GM18502 (cell line): Measurements from ENCODE around the gene FAM227B.

Experiments
- ATAC-seq: cut with Tn5 transposase; IDR thresholded peaks from one replicate; pipeline ENCODE4 v1.9.1; 2021; ENCODE audit warnings: mild to moderate bottlenecking; ENCODE audit not compliant: unreplicated experiment, poor library complexity

The FAM227B gene

DNA sequence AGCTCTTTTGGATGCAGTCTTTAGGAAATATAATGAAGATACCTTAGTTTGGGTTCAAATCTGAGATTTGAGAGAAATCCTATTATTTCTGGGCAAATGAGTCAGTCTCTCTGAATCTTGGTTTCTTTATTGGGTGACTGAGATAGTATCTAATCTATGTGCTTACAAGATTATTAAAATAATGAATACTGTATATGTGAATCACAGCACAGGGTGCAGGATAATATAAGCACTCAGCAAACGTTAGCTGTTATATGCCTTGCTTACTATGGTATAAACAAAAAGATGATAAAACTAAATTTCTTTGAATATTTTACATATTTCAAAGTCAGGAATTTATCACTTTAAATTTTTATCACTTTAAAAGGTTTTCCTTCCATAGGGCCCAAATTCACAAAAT is 168.0 kb downstream of the FAM227B start:
- no peak for ATAC-seq

DNA sequence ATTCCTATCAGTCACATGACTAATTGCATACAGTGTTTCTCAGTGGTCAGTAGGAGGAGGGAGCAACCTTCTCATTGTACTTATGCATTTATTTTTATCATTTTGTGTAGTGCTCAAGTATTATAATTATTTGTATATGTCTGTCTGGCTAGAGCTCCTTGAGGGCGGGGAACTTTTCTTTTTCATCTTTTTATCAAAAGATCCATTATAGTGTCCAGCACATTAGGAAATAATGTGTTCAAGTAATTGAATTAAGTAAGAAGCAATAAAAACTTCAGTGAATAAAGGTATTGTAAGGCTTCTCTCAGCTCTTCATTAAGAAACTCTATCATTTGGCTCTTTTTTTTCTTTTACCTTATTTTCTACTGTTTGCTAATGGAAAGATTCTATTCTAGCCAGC is 178.8 kb downstream of the FAM227B start:
- no peak for ATAC-seq

DNA sequence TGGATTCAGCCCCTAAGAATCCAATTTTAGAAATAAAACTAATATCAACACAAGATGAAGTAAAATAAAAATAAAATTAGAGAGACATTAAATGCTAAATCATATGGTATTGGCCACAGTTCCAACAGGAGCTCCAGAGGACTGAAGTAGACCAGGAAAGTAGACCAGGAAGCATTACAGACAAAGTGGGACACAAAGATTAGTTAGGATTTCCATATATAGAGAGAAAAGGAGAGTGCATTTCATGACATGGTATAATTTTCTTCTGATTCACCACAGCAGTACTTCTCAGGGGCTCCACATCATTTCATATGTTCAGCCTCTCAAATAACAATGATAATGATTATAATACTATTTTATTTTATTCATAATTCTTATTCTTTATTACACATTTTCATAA is 179.3 kb downstream of the FAM227B start:
- ATAC-seq, result no peak

DNA sequence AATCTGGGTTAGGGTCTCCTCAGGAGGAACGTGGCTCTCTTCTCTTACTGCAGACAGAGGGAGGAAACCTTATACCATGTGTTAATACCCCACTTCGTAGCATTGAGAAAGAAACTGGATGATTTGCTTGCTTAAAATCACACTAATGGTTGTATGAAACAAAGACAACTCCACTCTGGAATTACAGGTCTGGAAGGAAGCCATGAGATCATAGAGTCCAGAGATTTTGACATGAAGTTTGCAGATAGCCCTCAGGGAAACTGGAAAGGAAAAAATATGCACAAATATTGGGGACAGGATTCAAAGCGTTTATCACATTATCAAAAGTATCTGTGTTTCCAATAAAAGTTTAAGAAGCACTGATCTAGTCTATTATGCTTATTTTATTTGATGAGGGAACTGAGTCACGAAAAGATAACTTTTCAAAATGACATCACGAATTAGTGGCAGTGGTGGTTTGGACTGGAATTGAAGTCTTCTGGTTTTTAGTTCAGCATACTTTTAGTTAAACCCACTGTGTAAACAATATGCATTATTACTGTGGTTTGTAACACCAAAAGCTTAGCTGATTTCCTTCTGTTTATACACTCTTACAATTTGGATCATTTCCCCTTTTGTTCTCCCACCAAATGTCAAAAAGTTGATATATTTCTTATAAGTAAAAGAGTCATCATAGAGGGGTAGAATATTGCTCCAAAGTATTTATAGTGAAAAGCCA is 180.8 kb downstream of the FAM227B start:
- no peak for ATAC-seq

DNA sequence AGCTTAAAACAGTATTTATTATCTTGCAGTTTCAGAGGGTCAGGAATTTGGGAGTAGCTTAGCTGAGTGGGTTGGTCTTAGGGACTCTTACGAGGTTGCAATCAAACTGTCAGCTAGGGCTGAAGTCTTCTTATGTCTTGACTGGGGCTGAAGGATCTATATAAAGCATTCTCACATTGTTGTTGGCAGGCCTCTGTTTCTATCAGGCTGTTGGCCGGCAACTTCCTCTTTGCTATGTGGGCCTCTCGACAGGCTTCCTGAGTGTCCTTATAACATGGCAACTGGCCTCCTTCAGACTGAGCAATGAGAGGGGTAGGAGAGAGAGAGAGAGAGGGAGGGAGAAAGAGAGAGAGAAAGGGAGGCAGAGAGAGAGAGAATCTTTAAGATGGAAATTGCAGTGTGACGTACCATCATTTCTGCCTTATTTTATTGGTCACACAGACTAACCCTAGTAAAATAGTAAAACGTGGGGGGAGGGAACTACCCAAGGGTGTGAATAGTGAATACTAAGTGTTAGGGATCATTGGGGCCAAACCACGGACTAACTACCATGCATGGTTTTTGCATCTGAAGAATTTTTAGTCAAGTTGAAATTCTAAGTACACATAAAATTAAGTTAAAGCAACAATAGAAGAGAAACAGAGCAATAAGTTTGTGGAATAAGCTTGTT is 181.5 kb downstream of the FAM227B start:
- peak; percentile 84 for ATAC-seq

DNA sequence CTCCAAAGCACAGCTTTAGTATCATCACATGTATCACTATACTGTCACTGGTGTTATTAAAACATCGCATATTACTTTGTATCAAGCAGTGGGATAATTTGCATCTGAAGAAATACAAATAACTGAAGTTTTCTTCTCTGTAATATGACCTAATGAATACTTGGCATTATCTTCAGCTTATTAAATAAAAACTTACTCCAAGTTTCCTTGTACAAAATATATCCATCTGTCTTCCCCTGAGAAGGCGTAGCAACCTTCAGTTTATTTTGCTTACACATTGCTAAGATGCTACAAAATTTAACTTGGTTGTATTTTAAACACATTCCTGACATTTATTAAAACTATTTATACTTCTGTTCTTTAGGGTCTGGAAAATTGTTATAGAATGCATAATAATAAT is 183.9 kb downstream of the FAM227B start:
- ATAC-seq, result no peak

DNA sequence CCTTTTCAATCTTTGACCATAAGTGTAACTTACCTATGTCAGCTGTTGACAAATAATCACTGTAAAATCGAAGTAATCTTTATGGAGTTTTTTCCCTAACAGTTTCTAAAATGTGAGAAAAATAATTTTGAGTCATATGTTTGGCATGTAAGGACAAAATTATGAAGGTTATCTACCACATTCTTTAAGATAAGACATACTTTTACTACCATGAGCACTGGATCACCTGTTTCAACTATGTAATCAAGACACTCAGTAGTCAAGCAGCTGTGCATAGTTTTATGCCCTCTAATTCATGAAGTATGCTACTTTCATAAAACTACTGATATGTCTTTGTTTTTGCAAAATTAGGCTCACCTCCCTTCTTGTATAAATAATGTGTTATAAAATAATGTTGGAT is 185.4 kb downstream of the FAM227B start:
- ATAC-seq, result no peak

DNA sequence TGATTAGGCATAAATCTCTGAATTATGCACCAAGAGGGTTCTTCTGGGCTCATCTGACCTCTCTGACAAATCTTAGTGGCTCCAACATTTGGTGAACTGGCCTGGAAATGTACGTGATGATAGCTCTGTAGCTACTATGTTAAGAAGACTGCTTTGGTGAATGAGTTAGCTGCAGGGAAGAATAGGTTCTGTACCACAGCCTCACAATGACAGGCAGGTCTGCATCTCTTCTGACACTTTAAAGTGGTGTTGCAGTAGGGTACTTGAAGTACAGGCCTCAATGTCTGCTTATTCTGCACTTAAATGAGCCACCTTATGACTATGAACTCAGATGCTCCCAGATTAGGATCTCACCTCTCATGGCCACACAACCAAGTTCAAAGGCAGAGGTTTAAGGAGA is 190.6 kb downstream of the FAM227B start:
- ATAC-seq, result no peak

DNA sequence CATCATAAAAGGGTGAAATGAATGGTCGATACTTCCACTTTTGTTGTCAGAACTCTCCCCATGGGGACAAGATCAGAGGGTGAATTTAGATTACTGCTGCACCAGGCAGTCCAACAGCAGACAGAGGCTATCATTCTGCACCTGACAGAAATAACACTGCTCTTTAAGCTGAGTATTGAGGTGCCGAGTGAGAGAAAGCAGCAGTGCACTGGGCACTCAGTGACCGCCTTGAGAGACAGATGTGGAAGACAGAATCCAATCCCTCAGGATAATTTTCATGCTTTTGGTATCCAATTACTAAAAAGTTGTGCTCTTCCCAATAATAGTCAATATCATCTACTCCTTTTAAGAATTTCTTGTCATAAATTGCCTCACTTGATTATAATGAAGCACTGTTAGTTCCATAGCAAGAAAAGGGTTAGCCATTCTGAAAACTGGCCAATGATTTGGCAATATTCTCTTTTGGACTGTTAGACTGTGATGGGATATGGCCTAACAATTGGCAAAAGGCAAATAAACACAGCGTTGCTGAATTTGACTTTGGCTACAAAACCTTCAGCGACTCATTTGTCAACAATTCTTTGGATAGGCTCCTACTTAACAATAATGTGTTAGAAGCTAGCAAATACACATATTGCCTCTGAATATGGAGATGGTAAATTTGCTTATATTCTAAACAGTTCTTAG is 192.1 kb downstream of the FAM227B start:
- ATAC-seq, result no peak

DNA sequence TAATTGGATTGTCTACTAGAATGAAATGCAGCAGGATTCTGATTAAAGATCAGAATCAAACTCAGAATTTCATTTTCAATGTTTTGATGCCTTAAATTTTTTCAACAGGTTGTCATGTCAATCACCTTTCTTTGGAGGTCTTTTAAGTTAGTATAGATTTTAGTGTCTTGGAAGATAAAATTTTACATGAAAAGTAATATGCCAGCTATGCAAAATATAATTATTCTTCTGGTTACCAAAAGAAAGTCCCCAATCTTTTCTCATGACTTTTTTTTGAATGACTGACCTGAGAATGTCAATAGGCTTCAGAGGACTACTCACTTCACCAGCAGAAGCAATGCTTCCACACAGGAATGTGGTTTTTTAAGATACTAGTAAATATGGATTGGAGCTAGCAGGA is 193.2 kb downstream of the FAM227B start:
- ATAC-seq, result no peak

DNA sequence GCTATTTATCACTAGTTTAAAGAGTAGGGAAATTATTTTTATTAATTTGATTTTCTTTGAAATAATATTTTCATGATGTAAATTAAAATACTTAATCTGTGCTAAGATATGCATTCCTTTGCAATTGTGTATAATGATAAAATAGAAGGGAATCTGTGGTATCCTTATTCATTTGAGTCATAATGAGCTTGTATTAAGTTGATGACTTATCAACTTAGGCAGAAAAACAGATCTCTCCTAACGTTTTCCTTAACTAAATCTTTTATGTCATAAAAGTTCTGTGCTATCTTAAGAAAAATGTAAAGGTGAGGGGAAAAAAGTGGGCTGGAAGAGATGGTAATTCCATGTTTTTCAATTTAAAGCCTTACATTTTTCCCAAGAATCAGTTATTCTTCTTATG is 195.7 kb downstream of the FAM227B start:
- ATAC-seq, result no peak

DNA sequence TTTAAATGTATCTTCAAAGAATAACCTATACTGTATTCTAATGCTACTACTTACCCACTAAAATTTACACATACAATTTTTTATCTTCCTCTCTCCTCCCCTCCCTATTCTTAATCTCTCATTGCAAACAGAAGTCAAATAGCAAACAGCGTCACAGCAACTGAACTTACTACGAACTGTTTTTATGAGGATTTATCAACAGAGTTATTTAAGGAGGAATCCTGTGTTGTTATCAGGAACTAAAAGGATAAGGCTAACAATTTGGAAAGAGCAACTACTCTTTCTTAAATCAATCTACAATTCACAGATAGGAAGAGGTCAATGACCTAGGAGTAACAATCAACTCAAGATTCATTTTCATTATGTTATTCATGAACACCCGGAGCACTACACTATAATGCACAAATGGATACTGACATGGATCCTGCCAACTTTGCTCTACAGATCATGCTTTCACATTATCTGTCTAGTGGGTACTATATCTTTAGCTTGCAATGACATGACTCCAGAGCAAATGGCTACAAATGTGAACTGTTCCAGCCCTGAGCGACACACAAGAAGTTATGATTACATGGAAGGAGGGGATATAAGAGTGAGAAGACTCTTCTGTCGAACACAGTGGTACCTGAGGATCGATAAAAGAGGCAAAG is 196.6 kb downstream of the FAM227B start:
- ATAC-seq, result no peak

DNA sequence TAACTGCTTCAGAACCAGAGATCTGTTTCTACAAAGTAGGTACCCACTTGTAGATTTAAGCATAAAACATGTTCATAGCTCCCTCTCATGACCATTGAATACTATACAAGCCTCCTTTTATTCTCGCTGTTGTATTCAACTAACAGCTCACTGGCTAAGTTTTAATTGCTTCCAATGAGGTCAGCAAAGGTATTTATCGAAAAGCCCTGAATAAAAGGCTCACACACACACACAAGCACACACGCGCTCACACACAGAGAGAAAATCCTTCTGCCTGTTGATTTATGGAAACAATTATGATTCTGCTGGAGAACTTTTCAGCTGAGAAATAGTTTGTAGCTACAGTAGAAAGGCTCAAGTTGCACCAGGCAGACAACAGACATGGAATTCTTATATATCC is 197.6 kb downstream of the FAM227B start, which contains the start of gene FGF7:
Gene FGF7, plus strand, starts transcription at position 222 of the 400 bp plus-strand sequence. CDS start 1,056 bp downstream, outside the sequence.
- no peak for ATAC-seq

DNA sequence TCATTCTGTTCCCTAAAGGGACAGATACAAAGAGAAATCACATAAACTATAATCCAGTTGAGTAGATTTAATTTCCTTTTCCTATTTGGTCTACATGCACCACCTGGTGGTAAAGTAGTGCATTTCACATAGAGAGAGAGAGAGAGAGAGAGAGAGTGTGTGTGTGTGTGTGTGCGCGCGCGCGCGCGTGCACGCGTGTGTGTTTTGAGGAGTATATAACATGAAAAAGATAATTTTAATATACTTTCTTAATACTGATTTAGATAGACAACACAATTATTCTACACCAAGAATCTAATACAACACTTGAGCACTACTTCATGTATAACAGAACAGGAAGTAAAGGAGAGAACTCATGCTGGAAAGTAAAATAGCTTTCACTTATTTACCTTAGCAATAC is 198.6 kb downstream of the FAM227B start:
- peak; percentile 75 for ATAC-seq

DNA sequence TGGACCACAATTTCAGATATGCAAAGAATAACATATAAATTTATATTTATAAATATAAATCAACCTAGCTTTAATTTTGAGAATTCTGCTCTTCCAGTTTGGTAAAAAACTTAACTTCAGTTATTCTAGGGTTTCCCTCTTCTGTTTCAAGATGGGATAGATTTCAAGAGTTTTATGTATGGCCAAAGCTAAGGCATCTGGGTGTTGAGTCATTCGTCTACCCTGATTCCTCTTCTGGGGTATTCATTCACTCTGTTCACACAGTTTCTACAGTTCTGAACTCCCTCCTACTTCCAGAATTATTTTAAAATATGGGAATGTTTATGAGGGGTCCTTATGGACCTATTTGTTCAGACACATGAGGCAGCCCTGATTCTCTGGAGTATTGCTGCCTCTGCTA is 201.8 kb downstream of the FAM227B start:
- no peak for ATAC-seq

DNA sequence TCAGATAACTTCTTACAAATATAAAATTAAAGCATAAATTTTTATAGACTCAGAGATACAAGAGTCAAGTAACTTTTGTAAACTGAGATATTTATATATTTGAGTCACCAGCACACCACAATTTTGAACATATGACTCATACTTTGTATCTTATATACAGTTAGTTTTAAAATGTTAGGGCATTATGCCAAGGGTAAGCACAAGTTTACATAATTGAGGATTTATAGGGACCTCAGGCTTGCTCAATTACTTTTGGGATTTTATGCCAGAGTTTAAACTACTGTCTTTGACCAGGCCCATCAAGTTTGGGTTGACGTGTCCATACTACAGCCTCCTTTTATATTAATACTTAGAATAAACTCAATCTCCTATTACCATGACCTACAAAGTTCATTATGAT is 205.0 kb downstream of the FAM227B start:
- ATAC-seq, result no peak

DNA sequence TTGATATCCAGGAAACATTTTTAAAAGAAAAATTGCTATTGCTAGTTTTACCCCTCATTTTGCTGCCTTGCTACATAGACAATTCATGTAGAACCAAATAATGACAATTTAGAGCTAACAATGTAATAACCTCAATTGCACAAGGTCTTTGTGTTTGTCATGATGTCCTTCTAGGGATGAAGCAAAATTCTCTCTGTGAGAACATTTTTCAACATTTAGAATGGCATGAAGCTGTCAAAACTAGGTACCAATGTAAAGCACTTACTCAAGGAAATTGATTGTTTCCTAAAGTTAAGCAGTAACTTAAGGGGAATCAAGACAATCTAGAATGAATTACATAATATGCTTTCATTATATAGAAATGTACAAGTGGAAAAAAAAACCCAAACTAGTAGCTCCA is 205.5 kb downstream of the FAM227B start:
- ATAC-seq, result no peak

DNA sequence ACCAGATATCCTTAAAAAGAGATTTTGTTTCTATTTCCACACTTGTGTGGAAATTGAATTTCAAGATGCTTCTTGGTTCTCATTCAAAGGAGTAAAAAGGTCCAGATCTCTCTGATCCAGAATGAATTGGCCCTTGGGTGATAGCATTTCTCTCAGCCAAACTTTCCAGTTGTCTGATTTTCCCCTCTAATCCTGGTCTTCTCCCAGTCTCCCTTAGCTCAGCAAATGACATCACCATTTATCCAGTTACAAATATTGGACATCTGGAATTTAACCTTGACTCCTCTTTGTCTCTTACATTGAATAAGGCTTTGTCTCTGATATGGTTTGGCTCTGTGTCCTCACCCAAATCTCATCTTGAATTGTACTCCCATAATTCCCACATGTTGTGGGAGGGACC is 207.8 kb downstream of the FAM227B start:
- ATAC-seq, result no peak

DNA sequence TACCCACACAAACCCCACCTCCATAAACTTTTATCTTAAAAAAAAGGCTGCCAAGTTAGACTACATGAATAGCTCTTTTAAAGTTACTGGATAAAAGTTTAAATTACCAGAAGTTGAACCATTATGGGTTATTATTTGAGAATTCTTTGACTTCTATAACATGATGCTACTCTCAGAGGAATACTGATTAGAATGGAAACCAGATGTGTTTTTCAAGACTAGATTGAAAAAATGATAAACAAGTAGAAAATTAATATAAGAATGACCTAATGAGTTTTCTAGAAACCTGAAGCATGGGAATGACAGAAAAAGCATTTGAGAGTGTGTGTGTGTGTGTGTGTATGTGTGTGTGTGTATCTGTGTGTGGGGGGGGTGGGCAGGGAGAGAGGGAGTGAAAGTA is 210.0 kb downstream of the FAM227B start:
- no peak for ATAC-seq

DNA sequence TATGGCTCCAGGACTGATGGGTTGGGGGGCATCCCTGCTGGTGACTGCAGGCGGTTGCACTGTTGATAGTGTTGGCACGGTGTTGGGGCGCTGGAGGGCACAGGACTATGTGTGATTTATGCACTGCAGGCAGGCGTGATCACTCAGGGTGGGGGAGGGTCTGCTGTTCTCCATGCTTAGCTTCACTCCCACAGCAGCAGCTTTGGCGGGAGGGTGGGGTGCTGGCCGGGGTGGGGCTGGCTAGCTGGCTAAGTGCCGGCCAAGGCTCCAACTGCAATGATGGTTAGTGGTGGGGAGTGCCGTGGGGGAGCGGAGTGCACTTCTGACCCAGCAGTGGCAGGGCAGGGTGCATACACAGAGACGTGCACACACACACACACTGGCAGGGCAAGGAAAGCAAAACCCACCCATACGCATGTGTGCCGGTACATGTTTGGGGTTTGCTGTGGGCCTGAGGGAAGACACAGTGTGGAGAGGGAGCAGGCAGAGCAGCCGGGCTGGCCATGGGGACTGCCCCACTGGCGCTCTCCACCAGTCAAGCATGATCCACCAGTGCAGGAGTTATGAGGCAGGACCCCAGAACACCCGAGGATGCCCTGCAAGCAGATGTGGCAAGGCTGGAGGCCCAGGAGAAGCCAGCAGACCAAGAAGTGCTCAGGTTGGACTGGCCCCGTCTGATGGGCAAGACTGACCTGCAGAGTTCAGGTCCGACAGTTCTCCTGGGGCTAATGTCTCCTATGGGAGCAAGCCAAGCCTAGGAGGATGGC is 214.1 kb downstream of the FAM227B start:
- ATAC-seq, result no peak
